Tibial nerve (tissue), 4 donors: ENCODE measurements around the gene PTPN14. TPM values are rescaled to one million over a fixed set of nuclear protein-coding genes. Genes with fewer than 3 reads are reported as not detected.

Experiments used
- DNase-seq, 2 donors: peaks; one replicate each; pipeline ENCODE4 v3.0.0-alpha.2; 2019; ENCODE audit warnings: low spot score in 2 of 2
- H3K27ac ChIP-seq, 4 donors: fragments of 200-600 bp; sonication (generic) in 3 of 4; one replicate each; pipeline ENCODE4 v1.5.1; 2017 to 2019; ENCODE audit warnings: mild to moderate bottlenecking in 1 of 4
- H3K27me3 ChIP-seq, 2 donors: fragments of 200-600 bp; sonication (generic) in 1 of 2; one replicate each; pipeline versions ENCODE4 v1.5.1 to v1.6.0; 2017 to 2019
- H3K36me3 ChIP-seq, 3 donors: fragments of 200-600 bp; sonication (generic); one replicate each; pipeline ENCODE4 v1.5.1; 2018 to 2019
- H3K4me1 ChIP-seq, 4 donors: fragments of 200-600 bp; sonication (generic) in 3 of 4; one replicate each; pipeline ENCODE4 v1.5.1; 2017 to 2019
- H3K4me3 ChIP-seq, 4 donors: fragments of 200-600 bp; sonication (generic) in 3 of 4; one replicate each; pipeline ENCODE4 v1.5.1; 2017 to 2019; ENCODE audit warnings: mild to moderate bottlenecking in 1 of 4, moderate library complexity in 1 of 4
- H3K9me3 ChIP-seq, 4 donors: fragments of 200-600 bp; sonication (generic) in 3 of 4; one replicate each; pipeline ENCODE4 v1.5.1; 2017 to 2019
- CTCF ChIP-seq, 5 experiments: fragments of 200-600 bp in 3 of 5; fragments of 450-650 bp in 2 of 5; sonication (generic) in 3 of 5; IDR thresholded peaks; one replicate each; pipeline ENCODE4 v1.5.1; 2016 to 2019; ENCODE audit warnings: antibody characterized with exemption in 5 of 5, mild to moderate bottlenecking in 3 of 5, moderate library complexity in 2 of 5
- EP300 ChIP-seq, 2 donors: sonication (generic); formaldehyde crosslinking; IDR thresholded peaks; one replicate each; pipeline ENCODE4 v1.6.1; 2017; ENCODE audit warnings: antibody characterized with exemption in 2 of 2, mild to moderate bottlenecking in 1 of 2
- POLR2A ChIP-seq, 2 donors: fragments of 450-650 bp; IDR thresholded peaks; one replicate each; pipeline ENCODE4 v1.6.1; 2017; ENCODE audit warnings: antibody characterized with exemption in 2 of 2, mild to moderate bottlenecking in 2 of 2, moderate library complexity in 2 of 2
- WGBS, 2 donors: methylation state at CpG; one replicate each; pipeline ENCODE4 v1.1.5; 2018; 5-methylcytosine and 5-hydroxymethylcytosine counted together
- total RNA-seq, 4 donors: library from RNA; depleted of rRNA; stranded (reverse); fragments of >200 nt; gene quantifications; one replicate each; pipeline ENCODE4 v1.1.0, GENCODE V29; 2016

The PTPN14 gene
- total RNA-seq, 4 donors from 2014 or later = 25.8 to 47.4 (median 38.2) TPM

- no peak overlapping the region for H3K4me3 ChIP-seq
- TF ChIP-seq EP300 (IDR thresholded peaks at IDR 0.05) = no peak
- TF ChIP-seq POLR2A (IDR thresholded peaks at IDR 0.05) = no peak
- TF ChIP-seq CTCF (IDR thresholded peaks at IDR 0.05) = no peak
- no peaks in the 10 kb centered on the region for H3K27me3 ChIP-seq
- no peak overlapping the region for H3K27ac ChIP-seq
- no peaks in the 10 kb centered on the region for H3K36me3 ChIP-seq
- peaks cover 0 to 15% (median 0%) of the 10 kb centered on the region in 4 donors for H3K4me1 ChIP-seq
- H3K9me3 ChIP-seq = no peaks in the 10 kb centered on the region
- DNase-seq = no peak
- 85 to 89% methylated on average over 8 of the region's 8 CpGs for WGBS, 2 donors
Observed at GRCh38 chr1:214505134-214505533, 46.3 kb downstream of the PTPN14 start.

- no peak for DNase-seq
- peaks cover 0 to 23% (median 0%) of the 10 kb centered on the region in 4 donors for H3K4me1 ChIP-seq
- 90 to 94% methylated on average over 5 of the region's 5 CpGs for WGBS, 2 donors
- H3K27me3 ChIP-seq = no peaks in the 10 kb centered on the region
- no peak for TF ChIP-seq POLR2A (IDR thresholded peaks at IDR 0.05)
- no peak for TF ChIP-seq CTCF (IDR thresholded peaks at IDR 0.05)
- TF ChIP-seq EP300 (IDR thresholded peaks at IDR 0.05) = no peak
- no peak overlapping the region for H3K4me3 ChIP-seq
- H3K27ac ChIP-seq = no peak overlapping the region
- no peaks in the 10 kb centered on the region for H3K9me3 ChIP-seq
- no peaks in the 10 kb centered on the region for H3K36me3 ChIP-seq
Observed at GRCh38 chr1:214504330-214504729, 47.1 kb downstream of the PTPN14 start.

- DNase-seq = no peak
- Histone ChIP-seq H3K9me3 (no peaks in the 10 kb centered on the region), H3K4me1 (peaks cover 0 to 30% (median 0%) of the 10 kb centered on the region in 4 donors), H3K36me3 (no peaks in the 10 kb centered on the region), H3K27ac (no peak overlapping the region), H3K4me3 (no peak overlapping the region), H3K27me3 (no peaks in the 10 kb centered on the region)
- WGBS, 2 donors = 67 to 93% methylated on average over 4 of the region's 4 CpGs
- TF ChIP-seq EP300 (IDR thresholded peaks at IDR 0.05) (no peak), CTCF (IDR thresholded peaks at IDR 0.05) (no peak), POLR2A (IDR thresholded peaks at IDR 0.05) (no peak)
Observed at GRCh38 chr1:214503553-214503952, 47.8 kb downstream of the PTPN14 start.

GRCh38 chr1:214500340-214501055 lies 50.9 kb downstream of the PTPN14 start:
- Histone ChIP-seq H3K9me3 (no peaks in the 10 kb centered on the region), H3K36me3 (no peaks in the 10 kb centered on the region), H3K27ac (no peak overlapping the region), H3K4me3 (no peak overlapping the region), H3K4me1 (peaks cover 0 to 44% (median 0%) of the 10 kb centered on the region in 4 donors), H3K27me3 (no peaks in the 10 kb centered on the region)
- 58 to 69% methylated on average over 4 of the region's 4 CpGs for WGBS, 2 donors
- no peak for DNase-seq
- TF ChIP-seq POLR2A (IDR thresholded peaks at IDR 0.05) = no peak
- no peak for TF ChIP-seq CTCF (IDR thresholded peaks at IDR 0.05)
- TF ChIP-seq EP300 (IDR thresholded peaks at IDR 0.05) = no peak

- no peak for TF ChIP-seq EP300 (IDR thresholded peaks at IDR 0.05)
- TF ChIP-seq CTCF (IDR thresholded peaks at IDR 0.05) = no peak
- TF ChIP-seq POLR2A (IDR thresholded peaks at IDR 0.05) = no peak
- Histone ChIP-seq H3K4me1 (peaks cover 0 to 44% (median 0%) of the 10 kb centered on the region in 4 donors), H3K9me3 (no peaks in the 10 kb centered on the region), H3K36me3 (no peaks in the 10 kb centered on the region), H3K27ac (peak overlapping the region in 1 of 4 donors; percentile 2), H3K4me3 (no peak overlapping the region), H3K27me3 (no peaks in the 10 kb centered on the region)
- no peak for DNase-seq
- 64 to 82% methylated on average over 4 of the region's 4 CpGs for WGBS, 2 donors
Observed at GRCh38 chr1:214499732-214500131, 51.7 kb downstream of the PTPN14 start.
